Body of pancreas (tissue), 4 donors: ENCODE measurements around the gene ANXA4.

ENCODE experiments used
- POLR2A ChIP-seq, 3 donors: fragments of 450-650 bp; IDR thresholded peaks; one replicate each; pipeline ENCODE4 v1.6.1; 2016; ENCODE audit warnings: antibody characterized with exemption in 3 of 3, mild to moderate bottlenecking in 2 of 3
- TF ChIP-seq, protein P1 (sequence below), 7 experiments: fragments of 450-650 bp in 4 of 7; fragments of 200-600 bp in 3 of 7; sonication (generic) in 3 of 7; IDR thresholded peaks; one replicate each; pipeline ENCODE4 v1.5.1; 2016 to 2019; ENCODE audit warnings: antibody characterized with exemption in 7 of 7

DNA sequence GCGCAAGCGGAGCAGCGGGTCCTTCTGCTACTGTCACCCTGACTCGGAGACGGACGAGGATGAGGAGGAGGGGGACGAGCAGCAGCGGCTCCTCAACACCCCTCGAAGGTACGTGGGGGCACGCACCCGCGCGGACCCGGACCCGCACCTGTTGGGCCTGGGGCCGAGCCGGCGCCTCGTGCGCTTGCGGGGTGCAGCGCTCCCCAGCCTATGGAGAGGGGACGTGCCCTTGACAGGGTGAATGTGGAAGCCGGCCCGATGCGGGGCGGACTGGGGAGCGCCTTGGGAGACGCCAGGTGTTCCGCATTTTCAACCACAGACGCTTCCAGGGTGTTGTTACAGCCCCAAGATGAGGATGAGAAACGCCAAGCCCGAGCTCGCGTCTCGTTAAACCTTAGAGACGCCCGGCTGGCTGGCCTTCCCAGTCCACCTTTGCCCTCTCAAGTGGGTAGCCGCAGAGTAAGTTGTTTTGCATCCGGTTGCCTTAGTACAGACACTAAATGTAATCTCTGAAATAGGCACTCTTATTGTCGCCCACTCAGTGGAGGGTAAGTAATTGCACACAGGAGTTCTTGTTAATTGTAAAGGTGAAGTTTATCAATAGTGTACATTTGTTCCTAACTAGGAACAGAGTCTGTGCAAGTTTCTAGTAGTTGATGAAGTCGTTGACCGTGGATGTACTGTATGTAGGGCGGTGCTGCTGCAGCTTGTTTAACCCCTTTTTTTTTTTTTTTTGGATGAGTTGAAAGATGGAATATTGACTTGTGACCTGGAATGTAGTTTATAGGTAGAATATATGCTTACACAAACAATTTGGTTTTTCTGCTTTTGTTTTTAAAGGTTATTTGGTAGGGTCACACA is 88.3 kb downstream of the ANXA4 start:
- TF ChIP-seq, protein P1, sequence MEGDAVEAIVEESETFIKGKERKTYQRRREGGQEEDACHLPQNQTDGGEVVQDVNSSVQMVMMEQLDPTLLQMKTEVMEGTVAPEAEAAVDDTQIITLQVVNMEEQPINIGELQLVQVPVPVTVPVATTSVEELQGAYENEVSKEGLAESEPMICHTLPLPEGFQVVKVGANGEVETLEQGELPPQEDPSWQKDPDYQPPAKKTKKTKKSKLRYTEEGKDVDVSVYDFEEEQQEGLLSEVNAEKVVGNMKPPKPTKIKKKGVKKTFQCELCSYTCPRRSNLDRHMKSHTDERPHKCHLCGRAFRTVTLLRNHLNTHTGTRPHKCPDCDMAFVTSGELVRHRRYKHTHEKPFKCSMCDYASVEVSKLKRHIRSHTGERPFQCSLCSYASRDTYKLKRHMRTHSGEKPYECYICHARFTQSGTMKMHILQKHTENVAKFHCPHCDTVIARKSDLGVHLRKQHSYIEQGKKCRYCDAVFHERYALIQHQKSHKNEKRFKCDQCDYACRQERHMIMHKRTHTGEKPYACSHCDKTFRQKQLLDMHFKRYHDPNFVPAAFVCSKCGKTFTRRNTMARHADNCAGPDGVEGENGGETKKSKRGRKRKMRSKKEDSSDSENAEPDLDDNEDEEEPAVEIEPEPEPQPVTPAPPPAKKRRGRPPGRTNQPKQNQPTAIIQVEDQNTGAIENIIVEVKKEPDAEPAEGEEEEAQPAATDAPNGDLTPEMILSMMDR (IDR thresholded peaks at IDR 0.05) = no peak
- TF ChIP-seq POLR2A (IDR thresholded peaks at IDR 0.05) = no peak
